ENCODE measurements around the gene RAP2B. TPM values are rescaled to one million over a fixed set of nuclear protein-coding genes. Genes with fewer than 3 reads are reported as not detected.

The RAP2B gene
- total and polyA plus RNA-seq, 2 of the 13 experiments (the other 11 are each of a cell fraction or from before 2014, with no cell fraction given) = 6.4 to 7.1 TPM

GRCh38 chr3:153161714-153162512 lies at the start of gene RAP2B (continued):
- TF ChIP-seq SNRNP70 (IDR thresholded peaks at IDR 0.05; ENCODE audit: low read depth, low read length) = no peak
- peak; percentile 84 for TF ChIP-seq HINFP (CRISPR knock-in tag; IDR thresholded peaks at IDR 0.05; ENCODE audit: low read depth)
- no peak for TF ChIP-seq ZNF235 (CRISPR knock-in tag; IDR thresholded peaks at IDR 0.05; ENCODE audit: borderline replicate concordance)
- TF ChIP-seq ZGPAT (CRISPR knock-in tag; IDR thresholded peaks at IDR 0.05) = no peak
- peak; percentile 90 for TF ChIP-seq TERF1 (CRISPR knock-in tag; IDR thresholded peaks at IDR 0.05)
- TF ChIP-seq ZNF609 (CRISPR knock-in tag; IDR thresholded peaks at IDR 0.05; ENCODE audit: borderline replicate concordance) = no peak
- TF ChIP-seq ZNF589 (CRISPR knock-in tag; conservative IDR thresholded peaks at IDR 0.05) = peak; percentile 70
- no peak for TF ChIP-seq KIAA2018 (CRISPR knock-in tag; IDR thresholded peaks at IDR 0.05; ENCODE audit: borderline replicate concordance)
- TF ChIP-seq PRPF4 (IDR thresholded peaks at IDR 0.05; ENCODE audit: low read depth, low read length, poor library complexity, severe bottlenecking) = no peak
